GM12864 (cell line): ENCODE data around the gene RAB44.

Experiments
- DNase-seq: peaks from one replicate; pipeline ENCODE4 v3.0.0-alpha.2; 2011; ENCODE audit warnings: low read depth
- H3K4me3 ChIP-seq: 2 replicates; pipeline ENCODE4 v1.5.1; 2011; ENCODE audit warnings: mild to moderate bottlenecking, low read depth, low read length, control low read depth
- CTCF ChIP-seq: IDR thresholded peaks from 2 replicates; pipeline ENCODE4 v1.5.1; 2011; ENCODE audit warnings: low read depth, mild to moderate bottlenecking, moderate library complexity, low read length, control low read depth, inconsistent platforms; ENCODE audit errors: missing control alignments

Gene RAB44

GRCh38 chr6:36762123-36762522 is 64.5 kb downstream of the RAB44 start:
- TF ChIP-seq CTCF, result no peak
- DNase-seq, result no peak
- no peak overlapping the region for H3K4me3 ChIP-seq

- H3K4me3 ChIP-seq, result no peak overlapping the region
- no peak for DNase-seq
- no peak for TF ChIP-seq CTCF
Observed at GRCh38 chr6:36765190-36765589, 67.6 kb downstream of the RAB44 start.

- H3K4me3 ChIP-seq, result no peak overlapping the region
- peak; percentile 49 for DNase-seq
- TF ChIP-seq CTCF, result peak; percentile 95
Observed at GRCh38 chr6:36765594-36766398, 68.2 kb downstream of the RAB44 start.

GRCh38 chr6:36766399-36766945 is 68.8 kb downstream of the RAB44 start:
- TF ChIP-seq CTCF, result no peak
- no peak overlapping the region for H3K4me3 ChIP-seq
- no peak for DNase-seq

- H3K4me3 ChIP-seq, result no peak overlapping the region
- TF ChIP-seq CTCF, result no peak
- no peak for DNase-seq
Observed at GRCh38 chr6:36769183-36769675, 71.6 kb downstream of the RAB44 start.

- H3K4me3 ChIP-seq, result no peak overlapping the region
- no peak for TF ChIP-seq CTCF
- DNase-seq, result no peak
Observed at GRCh38 chr6:36769676-36770499, 72.3 kb downstream of the RAB44 start.
